H1 (cell line): ENCODE data around the gene TRIM47. TPM values are rescaled to one million over a fixed set of nuclear protein-coding genes. Genes with fewer than 3 reads are reported as not detected.
A peak's percentile ranks its signal among the peaks of the same experiment; 100 is the strongest.

Experiments
- CTCF ChIP-seq, 3 experiments: IDR thresholded peaks; 1 replicate in 2 of 3; 2 replicates in 1 of 3; pipeline versions ENCODE4 v1.5.1 to v1.6.1; 2011; ENCODE audit warnings: low read length in 3 of 3, mild to moderate bottlenecking in 3 of 3, inconsistent platforms in 2 of 3, low read depth in 1 of 3, moderate library complexity in 1 of 3; ENCODE audit not compliant: insufficient read depth in 1 of 3; ENCODE audit errors: control extremely low read depth in 1 of 3
- EZH2 ChIP-seq: fragments of 200-600 bp; sonication (generic); IDR thresholded peaks from 2 replicates; pipeline ENCODE4 v1.7.1; 2012; ENCODE audit warnings: low read depth, mild to moderate bottlenecking, moderate library complexity, low read length, inconsistent platforms; ENCODE audit not compliant: severe bottlenecking
- GTF2F1 ChIP-seq: IDR thresholded peaks from 2 replicates; pipeline ENCODE4 v1.6.1; 2012; ENCODE audit warnings: low read depth, low read length, improper control_type of control experiment, borderline replicate concordance
- KDM4A ChIP-seq: IDR thresholded peaks from one replicate; pipeline ENCODE4 v1.7.1; 2012; ENCODE audit warnings: low read depth, mild to moderate bottlenecking, moderate library complexity, low read length, inconsistent platforms; ENCODE audit not compliant: severe bottlenecking
- MAX ChIP-seq: IDR thresholded peaks from 2 replicates; pipeline ENCODE4 v1.6.1; 2012; ENCODE audit warnings: inconsistent platforms
- SIN3A ChIP-seq, 2 experiments: IDR thresholded peaks in 1 of 2; conservative IDR thresholded peaks in 1 of 2; 2 replicates each; pipeline ENCODE4 v1.6.1; 2011 to 2012; ENCODE audit warnings: low read length in 2 of 2, improper control_type of control experiment in 1 of 2, low read depth in 1 of 2, mild to moderate bottlenecking in 1 of 2
- TAF7 ChIP-seq: optimal IDR thresholded peaks from 2 replicates; pipeline ENCODE3; 2011; ENCODE audit warnings: low read depth, mild to moderate bottlenecking, inconsistent platforms, low read length, moderate library complexity, borderline replicate concordance
- polyA plus RNA-seq, 7 experiments: library from polyadenylated mRNA; depleted of rRNA in 3 of 7; stranded (reverse) in 5 of 7; unstranded in 2 of 7; fragments of >200 nt in 5 of 7; fragments of 200-250 nt in 2 of 7; gene quantifications; 1 replicate in 5 of 7; 2 replicates in 1 of 7; 4 replicates in 1 of 7; pipeline versions ENCODE4 v1.2.1 to v1.2.3, GENCODE V29; 2011 to 2013; ENCODE audit warnings: missing spikeins in 2 of 7, mixed read lengths in 2 of 7
- total RNA-seq: library from RNA; stranded (reverse); fragmentation: NEBNext Ultra II Directional; extraction: Animal tissue kit (Norgen Biotek cat#: 25700); gene quantifications from 2 replicates; pipeline ENCODE4 v1.2.1, GENCODE V29; 2021

Gene TRIM47
- total and polyA plus RNA-seq, 2 of the 8 experiments (the other 6 are each of a cell fraction or from before 2014, with no cell fraction given): 6.3 to 6.4 TPM

GRCh38 chr17:75877752-75878173, 618 bp downstream of the TRIM47 start (continued):
- TF ChIP-seq SIN3A (conservative IDR thresholded peaks at IDR 0.05 in 1 of 2, IDR thresholded peaks at IDR 0.05 in 1 of 2; ENCODE audit: low read depth in 1 of 2, low read length in 2 of 2): 0 out of 4 replicates have a peak, but pooled peaks have one; percentile 18 to 45
- no peak for TF ChIP-seq GTF2F1
- peak; percentile 93 for TF ChIP-seq MAX
- TF ChIP-seq CTCF (IDR thresholded peaks at IDR 0.05; ENCODE audit: control extremely low read depth in 1 of 3, insufficient read depth in 1 of 3, low read depth in 1 of 3, low read length in 3 of 3): peak; percentile 53 to 69 (median 57)
- TF ChIP-seq EZH2: peak; percentile 11
- TF ChIP-seq TAF7: peak; percentile 28
- TF ChIP-seq KDM4A: peak; percentile 73
- TF ChIP-seq, all 59 proteins: peak for 12
